ENCODE results near the gene ERC2. TPM values are rescaled to one million over a fixed set of nuclear protein-coding genes. Genes with fewer than 3 reads are reported as not detected.

ERC2 gene
- total RNA-seq, 3 donors from 2014 or later (not counting 1 experiment from before 2014, with no cell fraction given), result not detected

DNA sequence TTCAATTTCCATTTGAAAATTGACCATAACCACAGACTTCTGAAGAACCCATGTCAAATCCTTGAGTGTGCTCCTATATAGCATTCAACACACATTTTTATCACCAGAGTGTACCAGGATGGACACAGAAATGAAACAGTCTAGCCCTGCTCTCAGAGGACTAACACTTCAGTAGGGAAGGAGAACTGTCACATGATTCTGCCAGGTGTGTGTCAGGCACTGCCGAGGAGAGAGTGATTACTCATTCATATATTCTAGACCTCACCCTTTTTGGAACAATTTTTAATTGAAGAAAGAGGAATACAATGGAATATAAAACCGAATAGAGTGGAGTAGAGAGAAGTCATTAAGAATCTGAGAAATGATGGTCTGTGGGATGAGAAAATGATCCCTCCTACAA is 125.8 kb downstream of the ERC2 start:
- Mint-ChIP-seq H3K4me3 (no peak overlapping the region), H3K36me3 (no peaks in the 10 kb centered on the region), H3K27me3 (ENCODE audit: low read depth in 2 of 2) (peaks cover 0 to 9% of the 10 kb centered on the region in 2 donors), H3K9me3 (no peaks in the 10 kb centered on the region), H3K4me1 (no peaks in the 10 kb centered on the region), H3K27ac (no peak overlapping the region)
- TF ChIP-seq, protein P1, sequence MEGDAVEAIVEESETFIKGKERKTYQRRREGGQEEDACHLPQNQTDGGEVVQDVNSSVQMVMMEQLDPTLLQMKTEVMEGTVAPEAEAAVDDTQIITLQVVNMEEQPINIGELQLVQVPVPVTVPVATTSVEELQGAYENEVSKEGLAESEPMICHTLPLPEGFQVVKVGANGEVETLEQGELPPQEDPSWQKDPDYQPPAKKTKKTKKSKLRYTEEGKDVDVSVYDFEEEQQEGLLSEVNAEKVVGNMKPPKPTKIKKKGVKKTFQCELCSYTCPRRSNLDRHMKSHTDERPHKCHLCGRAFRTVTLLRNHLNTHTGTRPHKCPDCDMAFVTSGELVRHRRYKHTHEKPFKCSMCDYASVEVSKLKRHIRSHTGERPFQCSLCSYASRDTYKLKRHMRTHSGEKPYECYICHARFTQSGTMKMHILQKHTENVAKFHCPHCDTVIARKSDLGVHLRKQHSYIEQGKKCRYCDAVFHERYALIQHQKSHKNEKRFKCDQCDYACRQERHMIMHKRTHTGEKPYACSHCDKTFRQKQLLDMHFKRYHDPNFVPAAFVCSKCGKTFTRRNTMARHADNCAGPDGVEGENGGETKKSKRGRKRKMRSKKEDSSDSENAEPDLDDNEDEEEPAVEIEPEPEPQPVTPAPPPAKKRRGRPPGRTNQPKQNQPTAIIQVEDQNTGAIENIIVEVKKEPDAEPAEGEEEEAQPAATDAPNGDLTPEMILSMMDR (IDR thresholded peaks at IDR 0.05), result no peak
- WGBS (ENCODE audit: insufficient coverage), result 57% methylated on average over 1 of the region's 2 CpGs
- H3K4me1 ChIP-seq (ENCODE audit: control insufficient read depth, insufficient read depth, low read length), result no peaks in the 10 kb centered on the region
- H3K27ac ChIP-seq (ENCODE audit: low read length), result no peak overlapping the region
- ATAC-seq (no peak), DNase-seq (no peak)
- H3K27me3 ChIP-seq (ENCODE audit: control insufficient read depth, insufficient read depth, low read length), result no peaks in the 10 kb centered on the region
- H3K9me3 ChIP-seq (ENCODE audit: control insufficient read depth, insufficient read depth, low read length), result no peaks in the 10 kb centered on the region
- intact Hi-C loops (cut with micrococcal nuclease), result no loop called here
- H3K4me3 ChIP-seq (ENCODE audit: low read length), result no peak overlapping the region
- no peaks in the 10 kb centered on the region for H3K36me3 ChIP-seq (ENCODE audit: control insufficient read depth, insufficient read depth, low read length)

- Histone ChIP-seq H3K36me3 (ENCODE audit: control insufficient read depth, insufficient read depth, low read length) (no peaks in the 10 kb centered on the region), H3K27me3 (ENCODE audit: control insufficient read depth, insufficient read depth, low read length) (no peaks in the 10 kb centered on the region), H3K4me3 (ENCODE audit: low read length) (no peak overlapping the region), H3K9me3 (ENCODE audit: control insufficient read depth, insufficient read depth, low read length) (no peaks in the 10 kb centered on the region), H3K4me1 (ENCODE audit: control insufficient read depth, insufficient read depth, low read length) (no peaks in the 10 kb centered on the region), H3K27ac (ENCODE audit: low read length) (no peak overlapping the region)
- TF ChIP-seq, protein P1 (IDR thresholded peaks at IDR 0.05), result no peak
- Mint-ChIP-seq H3K4me1 (no peaks in the 10 kb centered on the region), H3K27ac (no peak overlapping the region), H3K36me3 (no peaks in the 10 kb centered on the region), H3K27me3 (ENCODE audit: low read depth in 2 of 2) (peaks cover 0 to 9% of the 10 kb centered on the region in 2 donors), H3K4me3 (no peak overlapping the region), H3K9me3 (no peaks in the 10 kb centered on the region)
- ATAC-seq, result no peak
- intact Hi-C loops (cut with micrococcal nuclease), result loop anchor here (2.0 kb wide), 1 partner anchor 649 kb away; no protein-coding TSS in a partner anchor
- 76% methylated on average over 1 of the region's 4 CpGs for WGBS (ENCODE audit: insufficient coverage)
- no peak for DNase-seq
Measured at GRCh38 chr3:56339671-56340070, 128.6 kb downstream of the ERC2 start.

DNA sequence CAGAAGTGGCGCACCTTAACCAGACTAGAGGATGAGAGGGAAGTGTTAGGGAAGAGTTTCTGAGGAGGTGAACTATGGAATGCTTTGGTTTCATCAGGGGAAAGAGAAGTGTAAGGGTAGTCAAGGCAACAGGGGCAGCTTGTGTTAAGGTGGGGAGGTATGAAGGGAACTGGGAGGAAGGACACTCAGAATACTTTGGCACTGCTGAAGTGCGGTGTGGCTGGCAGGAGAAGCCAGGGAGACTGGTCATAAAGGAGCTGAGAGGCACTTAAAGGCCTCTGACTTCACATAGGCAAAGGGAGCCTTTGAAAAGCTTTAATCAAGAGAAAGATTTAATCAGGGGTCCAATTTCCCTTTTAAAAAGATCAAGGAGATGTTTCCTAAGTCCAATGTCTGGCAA is 129.0 kb downstream of the ERC2 start:
- no peak for DNase-seq
- no peaks in the 10 kb centered on the region for H3K9me3 Mint-ChIP-seq
- no peaks in the 10 kb centered on the region for H3K27me3 ChIP-seq (ENCODE audit: control insufficient read depth, insufficient read depth, low read length)
- 78% methylated on average over 2 of the region's 2 CpGs for WGBS (ENCODE audit: insufficient coverage)
- no peaks in the 10 kb centered on the region for H3K4me1 Mint-ChIP-seq
- no peak for ATAC-seq
- H3K27ac Mint-ChIP-seq, result no peak overlapping the region
- H3K9me3 ChIP-seq (ENCODE audit: control insufficient read depth, insufficient read depth, low read length), result no peaks in the 10 kb centered on the region
- intact Hi-C loops (cut with micrococcal nuclease), result no loop called here
- TF ChIP-seq, protein P1 (IDR thresholded peaks at IDR 0.05), result no peak
- H3K36me3 Mint-ChIP-seq, result no peaks in the 10 kb centered on the region
- no peaks in the 10 kb centered on the region for H3K4me1 ChIP-seq (ENCODE audit: control insufficient read depth, insufficient read depth, low read length)
- no peaks in the 10 kb centered on the region for H3K36me3 ChIP-seq (ENCODE audit: control insufficient read depth, insufficient read depth, low read length)
- H3K4me3 ChIP-seq (ENCODE audit: low read length), result no peak overlapping the region
- peaks cover 0 to 7% of the 10 kb centered on the region in 2 donors for H3K27me3 Mint-ChIP-seq (ENCODE audit: low read depth in 2 of 2)
- H3K27ac ChIP-seq (ENCODE audit: low read length), result no peak overlapping the region
- no peak overlapping the region for H3K4me3 Mint-ChIP-seq

DNA sequence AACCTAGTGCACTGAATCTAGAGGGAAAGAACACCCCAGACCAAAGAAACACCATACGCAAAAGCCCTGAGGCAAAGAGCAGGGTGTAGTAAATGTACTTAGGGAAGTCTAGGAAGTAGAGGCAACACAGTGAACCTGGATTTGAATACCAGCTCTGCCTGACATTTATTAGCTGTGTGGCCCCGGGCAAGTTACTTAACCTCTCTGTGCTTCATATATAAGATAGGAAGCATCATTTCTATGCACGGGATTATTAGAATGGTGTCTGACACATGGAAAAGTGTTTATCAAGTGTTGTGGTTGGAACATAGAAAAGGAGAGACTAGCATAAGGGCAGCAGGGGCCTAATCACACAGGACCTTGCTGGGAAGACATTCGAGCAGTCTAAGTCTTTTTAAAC is 132.2 kb downstream of the ERC2 start:
- Histone ChIP-seq H3K9me3 (ENCODE audit: control insufficient read depth, insufficient read depth, low read length) (no peaks in the 10 kb centered on the region), H3K27ac (ENCODE audit: low read length) (no peak overlapping the region), H3K4me1 (ENCODE audit: control insufficient read depth, insufficient read depth, low read length) (no peaks in the 10 kb centered on the region), H3K36me3 (ENCODE audit: control insufficient read depth, insufficient read depth, low read length) (no peaks in the 10 kb centered on the region), H3K4me3 (ENCODE audit: low read length) (no peak overlapping the region), H3K27me3 (ENCODE audit: control insufficient read depth, insufficient read depth, low read length) (no peaks in the 10 kb centered on the region)
- Mint-ChIP-seq H3K4me1 (no peaks in the 10 kb centered on the region), H3K27ac (no peak overlapping the region), H3K9me3 (no peaks in the 10 kb centered on the region), H3K27me3 (ENCODE audit: low read depth in 2 of 2) (peaks cover 0 to 5% of the 10 kb centered on the region in 2 donors), H3K4me3 (no peak overlapping the region), H3K36me3 (no peaks in the 10 kb centered on the region)
- WGBS (ENCODE audit: insufficient coverage), result 88% methylated on average over 4 of the region's 4 CpGs
- no peak for ATAC-seq
- intact Hi-C loops (cut with micrococcal nuclease), result no loop called here
- no peak for DNase-seq
- TF ChIP-seq, protein P1 (IDR thresholded peaks at IDR 0.05), result no peak

All from natural killer cell (primary cell).